ENCODE data around the gene SDF2L1. TPM values are rescaled to one million over a fixed set of nuclear protein-coding genes. Genes with fewer than 3 reads are reported as not detected.
A peak's percentile ranks its signal among the peaks of the same experiment; 100 is the strongest.

Gene SDF2L1
- total and polyA plus RNA-seq, 2 of the 13 experiments (the other 11 are each of a cell fraction or from before 2014, with no cell fraction given): 18.0 to 57.4 TPM

DNA sequence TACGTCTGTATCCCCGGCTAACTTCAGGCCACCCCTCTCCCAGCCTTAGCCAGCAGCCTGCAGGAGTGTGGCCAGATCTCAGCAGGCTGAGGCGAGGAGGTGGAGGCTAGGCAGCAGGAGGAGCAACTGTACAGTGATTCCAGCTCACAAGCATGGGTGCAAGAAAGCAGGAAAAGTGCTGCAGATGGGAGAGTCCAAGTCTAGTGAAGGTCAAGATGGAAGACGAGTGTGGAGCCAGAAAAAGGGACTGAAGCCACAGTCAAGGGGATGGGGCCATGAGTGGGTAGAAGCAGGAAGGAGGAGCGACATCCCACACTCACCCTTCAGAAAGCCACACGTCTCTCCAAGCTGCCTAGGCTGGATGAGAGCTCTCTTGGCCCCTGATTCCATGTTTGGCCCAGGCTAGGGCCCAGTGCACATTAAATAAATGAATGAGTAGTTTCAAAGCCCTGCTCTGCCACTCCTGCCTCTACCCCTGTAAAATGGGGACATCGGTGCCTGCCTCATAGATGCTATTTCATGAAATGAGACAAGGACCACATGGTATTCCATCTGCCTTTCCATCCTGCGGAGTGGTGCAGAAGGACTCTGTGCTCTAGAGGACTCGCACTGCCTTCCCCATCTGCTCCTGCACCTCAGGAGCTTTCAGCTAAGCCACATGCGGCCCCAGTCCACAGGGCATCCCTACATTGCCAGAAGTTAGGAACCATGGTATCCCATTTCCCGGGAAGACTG, 15.2 kb upstream of the SDF2L1 start:
- ChIA-PET CTCF (ENCODE audit: low intra/inter-chr PET ratio, low total read pairs) (interaction anchor here (0.9 kb wide), 1 partner anchor 20 kb away, joined by 3 read pairs; no protein-coding TSS in a partner anchor), POLR2A (interaction anchor here (2.3 kb wide), 1 partner anchor 15 kb away, joined by 12 read pairs; the partner anchor contains the start of gene SDF2L1)
- Histone ChIP-seq H3K9ac (ENCODE audit: insufficient read depth, low read depth, low read length) (no peak overlapping the region), H3K4me2 (ENCODE audit: low read depth, low read length) (no peak overlapping the region), H3K27ac (ENCODE audit: extremely low read length, insufficient read depth, low read length) (no peak overlapping the region), H3K36me3 (replicated peaks in 1 of 2; ENCODE audit: control insufficient read depth in 1 of 2, insufficient read depth in 2 of 2, low read length in 2 of 2) (peaks cover 2 to 35% of the 10 kb centered on the region in 2 experiments; a peak in 3 of 5 replicates), H3K79me2 (ENCODE audit: insufficient read depth, low read length) (peaks cover 19% of the 10 kb centered on the region), H2AFZ (ENCODE audit: low read length) (no peak overlapping the region), H4K20me1 (ENCODE audit: insufficient read depth, low read length) (peaks cover 10% of the 10 kb centered on the region), H3K9me3 (ENCODE audit: low read length) (no peaks in the 10 kb centered on the region), H3K4me1 (ENCODE audit: insufficient read depth, low read length) (peaks cover 21% of the 10 kb centered on the region), H3K27me3 (ENCODE audit: control insufficient read depth in 1 of 2, insufficient read depth in 2 of 2, low read length in 2 of 2) (no peaks in the 10 kb centered on the region), H3K4me3 (replicated peaks in 1 of 3; ENCODE audit: insufficient read depth in 1 of 3, low read depth in 2 of 3, low read length in 3 of 3) (no peak overlapping the region)
- no peak for FAIRE-seq
- TF ChIP-seq ZNF225 (CRISPR knock-in tag; IDR thresholded peaks at IDR 0.05): peak; percentile 50; the same call in 1 of the 2 replicates
- no peak for TF ChIP-seq NFYC (CRISPR knock-in tag; IDR thresholded peaks at IDR 0.05)
- TF ChIP-seq RBFOX2 (IDR thresholded peaks at IDR 0.05; ENCODE audit: low read depth, low read length): 0 out of 2 replicates have a peak, but pooled peaks have one; percentile 16
- no peak for TF ChIP-seq TBP (CRISPR knock-in tag; IDR thresholded peaks at IDR 0.05)
- TF ChIP-seq CBX2 (IDR thresholded peaks at IDR 0.05; ENCODE audit: low read depth, low read length): no peak
- no peak for TF ChIP-seq CBX2 (CRISPR knock-in tag; IDR thresholded peaks at IDR 0.05; ENCODE audit: low read depth)
- TF ChIP-seq, protein P1, sequence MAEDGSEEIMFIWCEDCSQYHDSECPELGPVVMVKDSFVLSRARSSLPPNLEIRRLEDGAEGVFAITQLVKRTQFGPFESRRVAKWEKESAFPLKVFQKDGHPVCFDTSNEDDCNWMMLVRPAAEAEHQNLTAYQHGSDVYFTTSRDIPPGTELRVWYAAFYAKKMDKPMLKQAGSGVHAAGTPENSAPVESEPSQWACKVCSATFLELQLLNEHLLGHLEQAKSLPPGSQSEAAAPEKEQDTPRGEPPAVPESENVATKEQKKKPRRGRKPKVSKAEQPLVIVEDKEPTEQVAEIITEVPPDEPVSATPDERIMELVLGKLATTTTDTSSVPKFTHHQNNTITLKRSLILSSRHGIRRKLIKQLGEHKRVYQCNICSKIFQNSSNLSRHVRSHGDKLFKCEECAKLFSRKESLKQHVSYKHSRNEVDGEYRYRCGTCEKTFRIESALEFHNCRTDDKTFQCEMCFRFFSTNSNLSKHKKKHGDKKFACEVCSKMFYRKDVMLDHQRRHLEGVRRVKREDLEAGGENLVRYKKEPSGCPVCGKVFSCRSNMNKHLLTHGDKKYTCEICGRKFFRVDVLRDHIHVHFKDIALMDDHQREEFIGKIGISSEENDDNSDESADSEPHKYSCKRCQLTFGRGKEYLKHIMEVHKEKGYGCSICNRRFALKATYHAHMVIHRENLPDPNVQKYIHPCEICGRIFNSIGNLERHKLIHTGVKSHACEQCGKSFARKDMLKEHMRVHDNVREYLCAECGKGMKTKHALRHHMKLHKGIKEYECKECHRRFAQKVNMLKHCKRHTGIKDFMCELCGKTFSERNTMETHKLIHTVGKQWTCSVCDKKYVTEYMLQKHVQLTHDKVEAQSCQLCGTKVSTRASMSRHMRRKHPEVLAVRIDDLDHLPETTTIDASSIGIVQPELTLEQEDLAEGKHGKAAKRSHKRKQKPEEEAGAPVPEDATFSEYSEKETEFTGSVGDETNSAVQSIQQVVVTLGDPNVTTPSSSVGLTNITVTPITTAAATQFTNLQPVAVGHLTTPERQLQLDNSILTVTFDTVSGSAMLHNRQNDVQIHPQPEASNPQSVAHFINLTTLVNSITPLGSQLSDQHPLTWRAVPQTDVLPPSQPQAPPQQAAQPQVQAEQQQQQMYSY (CRISPR knock-in tag; IDR thresholded peaks at IDR 0.05): no peak
- TF ChIP-seq POLR2G (IDR thresholded peaks at IDR 0.05; ENCODE audit: low read depth, low read length): peak; percentile 24; the same call in 1 of the 2 replicates
- TF ChIP-seq ZFX (CRISPR knock-in tag; IDR thresholded peaks at IDR 0.05; ENCODE audit: low read depth): 0 out of 2 replicates have a peak, but pooled peaks have one; percentile 2
- peak; percentile 82 for TF ChIP-seq RBM22 (optimal IDR thresholded peaks at IDR 0.05; ENCODE audit: low read length)
- DNase-seq (ENCODE audit: low spot score): no peak
- WGBS (ENCODE audit: low lambda C conversion rate): 93% methylated on average over 9 of the region's 11 CpGs
- intact Hi-C loops (cut with micrococcal nuclease; ENCODE audit: unreplicated experiment): no loop called here
- in situ Hi-C loops (cut with HindIII; ENCODE audit: extremely low pct_ligation_motif_present, low pct_unique_long_range_greater_than_20kb): no loop called here
- ATAC-seq: no peak
- BruUV-seq (replicated peaks): no TSS peak
